ENCODE data around the gene RBM17.
"Not testable (repeated sequence)": the region's sequence is repeated elsewhere in the genome, so short reads cannot be mapped to it uniquely, and the experiment has no call there.

The RBM17 gene

GRCh38 chr10:6139470-6139869 lies 50.6 kb downstream of the RBM17 start:
- no peak for DNase-seq

DNA sequence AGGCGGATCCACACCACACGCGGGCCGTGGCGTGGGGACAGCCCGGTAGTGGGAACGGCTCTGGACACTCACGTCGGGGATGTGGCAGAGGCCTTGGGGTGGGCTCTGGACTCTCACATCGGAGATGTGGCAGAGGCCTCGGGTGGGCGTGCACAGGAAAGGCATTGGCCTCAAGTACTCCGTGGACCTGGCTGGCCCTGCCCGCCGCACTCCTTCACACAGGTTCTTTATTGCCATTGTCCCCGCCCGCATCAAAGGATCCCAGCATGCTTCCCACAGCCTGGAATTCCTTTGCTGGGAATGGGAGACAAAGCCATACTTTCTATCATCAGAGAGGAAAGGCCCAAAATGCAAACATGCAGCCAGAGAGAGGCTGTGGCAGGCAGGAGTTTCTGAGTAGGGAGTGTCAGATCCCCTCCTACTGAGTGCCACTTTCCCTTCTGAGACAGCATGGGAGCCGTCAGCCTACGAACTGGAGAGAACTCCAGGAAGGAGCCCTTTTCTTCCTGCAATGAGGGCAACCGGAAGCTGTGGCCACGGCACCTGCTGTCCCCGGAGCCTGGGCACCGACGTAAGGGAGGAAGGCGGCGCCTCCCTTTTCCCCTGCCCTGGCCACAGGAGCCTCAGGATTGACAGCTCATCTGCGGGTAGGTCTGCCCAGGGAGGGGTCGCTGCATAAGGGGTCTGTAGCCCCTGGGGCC lies 51.5 kb downstream of the RBM17 start:
- DNase-seq, result no peak

DNA sequence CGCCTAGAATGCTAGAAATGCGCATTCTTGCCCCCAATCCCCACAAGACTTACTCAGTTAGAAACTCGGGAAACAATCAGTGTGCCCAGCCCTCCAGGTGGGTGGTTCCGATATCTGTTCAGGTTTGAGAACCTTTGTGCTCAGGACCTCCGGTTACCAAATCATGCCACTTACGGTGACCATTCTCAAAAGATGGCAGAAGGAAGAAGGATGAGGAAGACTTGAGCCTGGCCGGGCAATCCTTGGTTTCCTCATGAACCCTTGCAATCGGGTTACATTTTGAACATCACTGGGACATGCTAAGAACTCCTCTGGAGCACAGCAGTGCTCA lies 52.1 kb downstream of the RBM17 start:
- no peak for DNase-seq

DNA sequence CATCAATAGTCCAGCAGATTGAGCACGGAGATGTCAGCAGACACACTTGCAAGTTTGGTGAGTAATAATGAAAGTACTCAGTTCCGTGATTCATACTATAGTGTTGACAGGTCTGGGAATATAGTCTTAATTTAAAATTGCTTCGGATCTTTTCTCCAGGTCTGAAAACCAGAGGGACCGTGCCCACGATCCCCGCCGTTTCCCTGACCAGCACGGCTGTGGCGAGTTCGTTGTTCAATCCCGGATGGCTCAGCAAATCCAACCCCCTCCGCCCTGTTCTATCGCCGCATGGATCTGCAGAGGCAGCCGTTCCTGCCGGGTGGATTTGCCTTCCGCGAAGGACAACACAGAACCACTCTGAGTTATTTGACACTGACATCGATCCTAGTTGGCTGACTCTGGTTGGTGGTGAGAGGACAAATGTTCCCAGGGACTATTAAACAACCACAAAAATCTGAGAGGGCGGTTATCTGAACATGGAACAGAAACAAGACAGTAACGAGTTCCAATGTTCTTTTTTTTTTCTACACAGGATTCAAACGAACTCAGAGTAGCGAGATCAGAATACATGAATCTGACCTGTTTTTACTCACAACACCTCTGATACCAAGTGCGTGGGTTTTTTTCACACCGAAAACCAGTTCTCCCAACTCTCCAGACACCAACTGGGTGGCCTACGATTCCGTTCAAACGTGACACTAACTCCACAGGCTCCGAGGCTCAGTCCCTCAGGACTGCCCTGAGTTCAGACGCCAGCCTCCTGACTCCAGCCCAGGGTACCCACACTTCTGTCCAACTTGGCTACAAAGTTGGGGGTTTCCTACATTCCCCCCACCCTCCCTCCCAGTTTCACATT lies 52.7 kb downstream of the RBM17 start:
- DNase-seq, result no peak

GRCh38 chr10:6142186-6142585 lies 53.4 kb downstream of the RBM17 start:
- not testable (repeated sequence) for DNase-seq

GRCh38 chr10:6142644-6143043 lies 53.8 kb downstream of the RBM17 start:
- DNase-seq, result no peak

- no peak for DNase-seq
Measured at GRCh38 chr10:6143181-6143580, 54.3 kb downstream of the RBM17 start.

DNA sequence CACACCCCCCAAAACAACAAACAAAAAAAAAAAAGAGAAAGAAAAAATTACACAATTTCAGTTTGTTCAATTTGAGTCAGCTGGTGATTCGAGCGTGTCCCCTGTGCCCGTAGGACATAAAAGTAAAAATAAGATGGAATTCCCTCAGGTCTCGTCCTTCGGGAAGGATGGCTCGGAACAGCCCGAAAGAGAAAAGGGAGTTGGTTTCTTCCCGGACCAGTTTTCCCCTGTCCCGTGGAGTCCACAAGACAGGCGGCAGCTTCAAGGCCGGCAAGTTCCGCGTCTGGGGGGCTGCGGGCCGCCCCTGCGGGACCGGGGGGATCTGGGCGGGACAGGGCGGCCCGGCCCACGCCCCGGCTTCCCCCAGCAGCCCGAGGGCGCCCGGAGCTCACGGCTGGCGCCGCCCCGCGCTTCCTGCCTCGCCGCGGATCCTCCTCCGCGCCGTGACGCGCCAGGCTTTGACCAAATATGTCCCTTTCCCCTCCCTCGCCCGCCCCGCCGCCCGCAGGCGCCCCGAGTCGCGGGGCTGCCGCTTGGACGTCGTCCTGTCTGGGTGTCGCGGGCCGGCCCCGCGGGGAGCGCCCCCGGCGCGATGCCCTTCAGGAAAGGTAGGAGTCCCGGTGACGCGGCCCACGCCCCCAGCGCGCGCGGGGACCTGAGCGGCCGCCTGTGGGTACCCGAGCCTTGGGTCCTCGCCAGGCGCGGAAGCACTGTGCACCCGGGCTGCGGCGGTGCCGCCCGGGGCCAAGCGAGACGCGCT lies 55.8 kb downstream of the RBM17 start:
- DNase-seq, result peak; percentile 78

- no peak for DNase-seq
Measured at GRCh38 chr10:6145166-6145987, 56.5 kb downstream of the RBM17 start.

- DNase-seq, result no peak
Measured at GRCh38 chr10:6146013-6146785, 57.4 kb downstream of the RBM17 start.

GRCh38 chr10:6146921-6147320 lies 58.1 kb downstream of the RBM17 start:
- DNase-seq, result no peak

DNA sequence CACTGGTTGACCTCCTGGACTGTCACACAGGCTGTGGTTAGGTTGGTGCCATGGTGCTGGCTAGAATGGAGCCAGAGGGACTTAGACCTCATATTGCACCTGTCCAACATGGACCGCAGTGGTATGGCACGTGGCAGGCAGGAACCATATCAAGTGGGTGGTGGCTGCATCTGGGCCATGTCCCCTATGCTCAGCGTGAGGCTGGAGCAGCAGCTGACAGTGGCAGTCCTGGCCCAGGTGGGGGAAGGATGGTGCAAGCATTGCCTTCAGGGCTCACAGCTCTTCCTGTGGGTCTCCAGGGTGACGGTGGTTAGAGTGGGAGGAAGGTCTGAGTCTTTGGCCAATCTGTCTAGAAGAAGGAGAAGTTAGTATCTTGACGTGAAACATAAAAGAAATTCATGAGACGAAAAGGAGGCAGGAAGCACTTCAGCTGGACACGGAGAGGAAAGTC lies 59.4 kb downstream of the RBM17 start:
- DNase-seq, result no peak

GRCh38 chr10:6148908-6149307 lies 60.1 kb downstream of the RBM17 start:
- DNase-seq, result no peak

GRCh38 chr10:6151087-6151977 lies 62.5 kb downstream of the RBM17 start:
- DNase-seq, result no peak

- DNase-seq, result no peak
Measured at GRCh38 chr10:6153845-6154244, 65.0 kb downstream of the RBM17 start.

- DNase-seq, result no peak
Measured at GRCh38 chr10:6154566-6154965, 65.7 kb downstream of the RBM17 start.

- DNase-seq, result no peak
Measured at GRCh38 chr10:6158276-6158675, 69.4 kb downstream of the RBM17 start.

DNA sequence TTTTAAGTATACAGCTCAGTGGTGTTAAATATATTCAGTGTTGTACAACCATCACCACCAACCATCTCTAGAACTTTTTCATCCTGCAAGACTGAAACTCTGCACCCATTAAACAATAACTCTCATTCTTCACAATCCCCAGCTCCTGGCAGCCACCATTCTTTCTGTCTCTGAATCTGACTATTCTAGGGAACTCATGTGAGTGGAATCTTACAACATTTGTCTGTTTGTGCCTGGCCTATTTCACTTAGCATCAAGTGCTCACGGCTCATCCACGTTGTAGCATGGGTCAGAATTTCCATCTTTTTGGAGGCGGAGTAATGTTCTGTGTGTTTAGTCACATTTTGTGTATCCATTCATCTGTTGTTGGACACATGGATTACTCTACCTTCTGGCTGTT lies 73.1 kb downstream of the RBM17 start:
- DNase-seq, result no peak

DNA sequence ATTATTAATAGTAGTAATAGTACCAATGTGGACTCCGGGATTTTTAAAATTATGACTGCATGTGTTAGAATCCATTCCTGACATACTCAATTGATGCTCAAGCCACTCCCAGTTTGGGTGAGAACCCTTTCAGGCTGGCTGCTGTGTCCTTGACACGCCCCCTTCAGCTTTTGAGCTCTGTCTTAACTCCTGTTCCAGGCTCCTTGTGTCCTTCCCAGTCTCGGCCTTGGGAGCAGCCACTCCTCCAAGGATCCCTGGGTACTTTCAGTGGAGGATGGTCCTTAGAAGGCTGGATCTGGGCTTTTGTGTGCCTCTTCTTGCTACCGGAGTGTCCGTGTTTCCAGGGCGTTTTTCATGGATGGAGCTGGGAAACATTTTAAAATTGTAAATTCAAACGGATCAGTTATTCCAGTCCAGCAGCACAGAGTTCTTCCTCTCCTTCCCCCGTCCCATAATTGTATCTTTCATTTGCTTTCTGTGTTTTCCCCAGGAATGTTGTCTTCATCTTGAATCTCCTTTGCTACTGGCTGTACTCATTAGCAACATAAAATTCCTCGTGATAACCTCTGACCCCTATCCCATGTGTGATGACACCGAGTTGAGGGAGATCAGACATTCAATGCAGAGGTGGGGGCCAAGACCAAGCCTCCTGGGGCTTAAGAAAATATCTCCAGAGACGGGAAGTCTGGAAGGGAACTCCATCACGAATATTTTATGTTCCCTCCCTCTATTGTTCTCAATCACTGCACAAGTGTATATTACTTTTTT lies 73.9 kb downstream of the RBM17 start:
- DNase-seq, result no peak
